ENCODE data around the gene ADORA3. TPM values are rescaled to one million over a fixed set of nuclear protein-coding genes. Genes with fewer than 3 reads are reported as not detected.

ADORA3 gene
- total and polyA plus RNA-seq, 2 of the 8 experiments (the other 6 are each of a cell fraction or from before 2014, with no cell fraction given), result 0.03 TPM; not detected in 1

- no peaks in the 10 kb centered on the region for H3K79me1 ChIP-seq (ENCODE audit: low read depth, low read length)
- WGBS, 2 experiments (ENCODE audit: extremely low coverage in 1 of 2, insufficient coverage in 1 of 2, insufficient read length in 1 of 2, insufficient replicate concordance in 2 of 2, low coverage in 1 of 2, low lambda C conversion rate in 2 of 2, missing lambda C conversion rate in 1 of 2), result 92% methylated on average over 2 of the region's 2 CpGs; no CpG with 5 or more reads in 1 of the 2 experiments
- H2BK120ac ChIP-seq (replicated peaks; ENCODE audit: low read depth, low read length), result no peak overlapping the region
- no peak overlapping the region for H2AFZ ChIP-seq (ENCODE audit: low read length)
- H3K9me3 ChIP-seq (ENCODE audit: insufficient read depth in 2 of 2, low read depth in 1 of 2, low read length in 1 of 2), result no peaks in the 10 kb centered on the region
- no peak overlapping the region for H4K5ac ChIP-seq (ENCODE audit: insufficient read length, low read depth, low read length)
- no peaks in the 10 kb centered on the region for H4K20me1 ChIP-seq (replicated peaks in 1 of 2; ENCODE audit: control insufficient read depth in 1 of 2, insufficient read depth in 2 of 2, low read length in 2 of 2)
- H3K56ac ChIP-seq (replicated peaks; ENCODE audit: insufficient read length, low read depth, low read length), result no peak overlapping the region
- no peaks in the 10 kb centered on the region for H3K79me2 ChIP-seq (ENCODE audit: control insufficient read depth in 1 of 2, insufficient read depth in 2 of 2, low read length in 2 of 2)
- H3K23ac ChIP-seq (ENCODE audit: insufficient read length), result no peak overlapping the region
- DNase-seq (ENCODE audit: low read depth in 1 of 2, low spot score in 2 of 2), result no peak
- no peak overlapping the region for H3K4me3 ChIP-seq (ENCODE audit: extremely low read depth in 1 of 4, insufficient read depth in 2 of 4, low read depth in 3 of 4, low read length in 4 of 4)
- H3K27me3 ChIP-seq (replicated peaks in 1 of 4; ENCODE audit: control insufficient read depth in 3 of 4, extremely low read depth in 1 of 4, insufficient read depth in 3 of 4, low read length in 3 of 4), result no peaks in the 10 kb centered on the region
- CTCF ChIA-PET (ENCODE audit: partially characterized antibody), result interaction anchor here (0.7 to 1.2 kb wide), 3 partner anchors 10 to 55 kb away, joined by 3 to 4 read pairs (median 3); no protein-coding TSS in a partner anchor
- H2BK5ac ChIP-seq (ENCODE audit: low read depth, low read length), result no peak overlapping the region
- H3K4me1 ChIP-seq (replicated peaks in 1 of 4; ENCODE audit: control insufficient read depth in 3 of 4, insufficient read depth in 4 of 4, low read length in 3 of 4), result no peaks in the 10 kb centered on the region
- no peaks in the 10 kb centered on the region for H3K23me2 ChIP-seq (ENCODE audit: low read depth, low read length)
- no peak overlapping the region for H3K27ac ChIP-seq (ENCODE audit: low read depth, low read length)
- no peak overlapping the region for H4K91ac ChIP-seq (replicated peaks; ENCODE audit: insufficient read length, low read length)
- no peak overlapping the region for H2BK20ac ChIP-seq (ENCODE audit: low read length)
- H3K36me3 ChIP-seq (ENCODE audit: control insufficient read depth in 2 of 4, insufficient read depth in 4 of 4, low read length in 3 of 4), result peaks cover 0 to 3% (median 0%) of the 10 kb centered on the region in 4 experiments; a peak in 3 of 8 replicates
- H3K9ac ChIP-seq (replicated peaks in 1 of 4; ENCODE audit: extremely low read depth in 1 of 4, low read depth in 3 of 4, low read length in 3 of 4), result no peak overlapping the region
- FAIRE-seq, result no peak
- POLR2A ChIA-PET (ENCODE audit: partially characterized antibody), result no interaction called here
- H3K4ac ChIP-seq (replicated peaks; ENCODE audit: insufficient read length, low read depth, low read length), result no peak overlapping the region
- H2BK15ac ChIP-seq (ENCODE audit: low read length), result no peak overlapping the region
- H3K18ac ChIP-seq (ENCODE audit: extremely low read depth, low read length), result no peak overlapping the region
- H3K14ac ChIP-seq (ENCODE audit: insufficient read length), result no peak overlapping the region
- no peak overlapping the region for H4K8ac ChIP-seq (ENCODE audit: extremely low read depth, insufficient read depth, low read length)
- no peak overlapping the region for H3K4me2 ChIP-seq (ENCODE audit: insufficient read depth in 1 of 2, low read depth in 2 of 2, low read length in 2 of 2)
- H2AK5ac ChIP-seq (ENCODE audit: low read depth, low read length), result no peak overlapping the region
- no peak overlapping the region for H2BK12ac ChIP-seq (ENCODE audit: low read depth, low read length)
- no peak for TF ChIP-seq TBP (IDR thresholded peaks at IDR 0.05; ENCODE audit: low read depth, low read length)
- TF ChIP-seq TEAD4 (IDR thresholded peaks at IDR 0.05; ENCODE audit: low read depth, low read length), result no peak
- TF ChIP-seq GTF2F1 (IDR thresholded peaks at IDR 0.05; ENCODE audit: borderline replicate concordance, low read depth, low read length), result no peak
- TF ChIP-seq CEBPB (IDR thresholded peaks at IDR 0.05; ENCODE audit: low read depth, low read length), result no peak
- TF ChIP-seq JUN (IDR thresholded peaks at IDR 0.05; ENCODE audit: low read depth, low read length), result no peak
- no peak for TF ChIP-seq EZH2 (IDR thresholded peaks at IDR 0.05; ENCODE audit: low read depth, low read length, severe bottlenecking)
- no peak for TF ChIP-seq BRCA1 (IDR thresholded peaks at IDR 0.05; ENCODE audit: low read depth, low read length)
- no peak for TF ChIP-seq SRF (IDR thresholded peaks at IDR 0.05; ENCODE audit: low read depth, low read length)
- no peak for TF ChIP-seq ASH2L (IDR thresholded peaks at IDR 0.05; ENCODE audit: low read length)
- no peak for TF ChIP-seq RBBP5 (IDR thresholded peaks at IDR 0.05; ENCODE audit: borderline replicate concordance, low read depth, low read length)
- TF ChIP-seq PHF8 (conservative IDR thresholded peaks at IDR 0.05; ENCODE audit: low read depth, low read length), result no peak
- TF ChIP-seq CREB1 (IDR thresholded peaks at IDR 0.05), result no peak
- no peak for TF ChIP-seq SIN3A (conservative IDR thresholded peaks at IDR 0.05 in 1 of 2, IDR thresholded peaks at IDR 0.05 in 1 of 2; ENCODE audit: low read depth in 1 of 2, low read length in 2 of 2)
- TF ChIP-seq NRF1 (IDR thresholded peaks at IDR 0.05; ENCODE audit: low read depth, low read length), result no peak
Observed at GRCh38 chr1:111467865-111468716, 35.3 kb downstream of the ADORA3 start.

Data from H1 (cell line).